Measurements from ENCODE around the gene TAGLN2.

- TF ChIP-seq POLR2AphosphoS5 (IDR thresholded peaks at IDR 0.05; ENCODE audit: low read depth, low read length) (peak; percentile 67), POLR2A (IDR thresholded peaks at IDR 0.05; ENCODE audit: low read depth, low read length) (peak; percentile 52; the same call in 1 of the 2 replicates), TAF1 (IDR thresholded peaks at IDR 0.05; ENCODE audit: low read depth, low read length) (no peak), SPI1 (IDR thresholded peaks at IDR 0.05; ENCODE audit: low read depth, low read length) (no peak), POU2F2 (IDR thresholded peaks at IDR 0.05; ENCODE audit: low read depth, low read length) (no peak), PAX5 (IDR thresholded peaks at IDR 0.05; ENCODE audit: insufficient read depth, low read length, severe bottlenecking) (no peak)
Measured at GRCh38 chr1:159913451-159914192, 11.7 kb downstream of the TAGLN2 start.

Data from GM12891 (cell line).